HG03045 (cell line): ENCODE data around the gene LSM4.

ENCODE experiments used
- ATAC-seq: cut with Tn5 transposase; IDR thresholded peaks from one replicate; pipeline ENCODE4 v1.9.1; 2021; ENCODE audit warnings: mild to moderate bottlenecking, moderate library complexity; ENCODE audit not compliant: unreplicated experiment

Gene LSM4

DNA sequence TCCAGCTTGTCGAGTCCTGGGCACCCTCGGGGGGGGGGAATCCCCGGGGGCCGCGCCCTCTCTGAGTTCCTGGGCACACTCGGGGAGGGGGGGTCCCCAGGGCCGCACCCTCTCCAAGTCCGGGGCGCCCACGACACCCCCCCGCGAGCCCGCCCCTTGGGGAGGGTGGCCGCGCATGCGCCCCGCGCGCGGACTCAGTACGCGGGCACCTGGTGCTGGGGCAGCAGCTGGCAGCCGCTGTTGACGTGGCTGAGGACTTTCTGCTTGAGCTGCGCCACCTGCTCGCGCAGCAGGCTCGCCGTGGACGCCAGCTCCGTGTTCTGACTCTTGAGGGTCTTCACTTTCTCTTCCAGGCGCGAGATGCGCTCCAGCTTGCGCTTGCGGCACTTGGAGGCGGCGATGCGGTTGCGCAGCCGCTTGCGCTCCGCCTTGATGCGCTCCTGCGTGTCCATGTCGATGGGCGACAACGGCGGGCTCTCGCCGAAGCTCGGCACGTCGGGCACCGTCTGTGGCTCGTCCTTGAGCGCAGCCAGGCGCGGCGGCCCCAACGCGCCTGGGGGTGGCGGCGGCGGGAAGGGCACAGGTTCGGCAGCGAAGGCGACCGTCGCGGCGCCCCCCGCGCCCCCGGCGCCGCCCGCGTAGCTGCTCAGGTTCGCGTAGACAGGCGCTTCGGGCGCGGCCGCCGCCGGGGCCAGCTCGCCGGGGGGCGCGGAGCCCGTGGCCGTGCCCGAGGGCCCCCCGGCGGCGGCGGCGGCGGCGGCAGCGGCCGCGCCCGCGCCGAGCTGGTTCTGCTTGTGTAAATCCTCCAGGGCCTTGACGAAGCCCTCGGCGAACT lies 42.4 kb downstream of the LSM4 start:
- ATAC-seq = peak; percentile 21

DNA sequence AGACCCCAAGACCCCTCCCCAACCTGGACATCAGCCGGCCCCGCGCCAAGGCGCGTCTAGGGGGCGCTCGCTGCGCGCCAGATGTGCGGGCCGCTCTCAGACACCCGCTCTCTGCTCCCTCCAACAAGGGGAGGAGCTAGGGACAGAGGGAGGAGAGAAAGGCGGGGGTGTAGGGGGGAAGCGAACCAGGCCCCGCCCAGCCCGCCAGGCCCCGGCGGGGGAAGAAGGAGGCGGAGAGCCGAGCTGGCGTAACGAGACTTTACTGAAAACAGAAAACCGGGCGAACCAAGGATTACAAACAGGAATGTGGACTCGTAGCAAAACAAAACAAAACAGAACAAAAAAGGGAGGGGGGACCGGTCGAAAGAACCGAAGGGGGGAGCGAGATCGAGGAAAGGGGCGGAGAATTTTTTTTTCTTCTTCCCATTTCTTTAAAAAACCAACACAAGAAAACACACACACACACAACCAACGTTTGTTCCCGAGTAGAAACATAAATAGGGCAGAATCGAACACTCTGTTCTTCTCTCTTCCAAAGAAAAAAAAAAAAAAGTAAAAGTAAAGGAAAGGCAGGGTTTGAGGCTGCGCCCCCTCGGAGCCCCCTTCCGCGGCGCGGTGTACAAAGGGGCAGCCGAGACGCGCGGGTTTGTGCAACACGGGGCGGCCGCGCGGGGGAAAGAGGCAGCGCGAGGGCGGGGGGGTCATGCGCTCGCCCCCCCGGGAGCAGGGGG lies 43.2 kb downstream of the LSM4 start:
- ATAC-seq = no peak

DNA sequence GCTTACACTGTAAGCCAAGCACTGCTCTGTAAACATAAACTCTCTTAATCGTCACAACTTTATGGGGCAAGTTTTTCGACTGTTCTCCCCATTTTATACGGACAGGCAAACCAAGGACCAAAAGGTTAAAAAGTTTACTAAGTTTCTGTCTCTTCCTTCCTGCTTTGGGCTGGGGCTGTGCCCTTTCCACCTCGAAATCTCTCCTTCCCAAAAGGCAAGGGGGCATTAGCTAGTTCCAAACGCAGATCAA lies 43.7 kb downstream of the LSM4 start:
- ATAC-seq = no peak

DNA sequence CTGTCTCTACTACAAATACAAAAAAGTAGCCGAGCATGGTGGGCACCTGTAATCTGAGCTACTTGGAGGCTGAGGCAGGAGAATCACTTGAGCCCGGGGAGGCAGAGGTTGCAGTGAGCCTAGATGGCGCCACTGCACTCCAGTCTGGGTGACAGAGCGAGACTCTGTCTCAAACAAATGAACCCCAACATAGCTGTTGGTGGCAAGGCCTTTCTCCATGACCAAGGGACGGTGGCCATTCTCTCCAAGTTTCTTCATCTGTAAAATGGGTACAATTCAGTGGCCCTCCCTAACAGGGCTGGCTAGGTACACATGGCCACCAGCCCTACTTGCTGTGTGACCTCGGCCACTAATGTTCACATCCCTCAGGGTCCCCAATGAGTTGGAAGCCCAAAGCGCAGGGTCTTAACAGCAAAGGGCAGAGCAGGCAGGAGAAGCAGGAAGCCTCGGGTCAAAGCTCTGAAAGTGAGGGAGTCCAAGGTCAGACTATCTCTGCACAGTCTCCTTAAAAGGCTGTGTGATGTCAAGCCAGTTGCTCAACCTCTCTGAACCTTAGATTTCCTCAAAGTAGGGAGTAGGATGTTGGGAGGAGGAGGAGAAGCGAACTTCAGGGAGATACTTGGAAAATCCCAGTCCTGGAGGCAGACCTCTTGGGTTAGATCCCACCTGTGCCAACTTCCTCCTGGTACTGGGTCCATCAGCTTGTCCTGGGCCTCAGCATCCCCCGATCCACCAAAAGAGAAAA lies 44.2 kb downstream of the LSM4 start:
- ATAC-seq = no peak

DNA sequence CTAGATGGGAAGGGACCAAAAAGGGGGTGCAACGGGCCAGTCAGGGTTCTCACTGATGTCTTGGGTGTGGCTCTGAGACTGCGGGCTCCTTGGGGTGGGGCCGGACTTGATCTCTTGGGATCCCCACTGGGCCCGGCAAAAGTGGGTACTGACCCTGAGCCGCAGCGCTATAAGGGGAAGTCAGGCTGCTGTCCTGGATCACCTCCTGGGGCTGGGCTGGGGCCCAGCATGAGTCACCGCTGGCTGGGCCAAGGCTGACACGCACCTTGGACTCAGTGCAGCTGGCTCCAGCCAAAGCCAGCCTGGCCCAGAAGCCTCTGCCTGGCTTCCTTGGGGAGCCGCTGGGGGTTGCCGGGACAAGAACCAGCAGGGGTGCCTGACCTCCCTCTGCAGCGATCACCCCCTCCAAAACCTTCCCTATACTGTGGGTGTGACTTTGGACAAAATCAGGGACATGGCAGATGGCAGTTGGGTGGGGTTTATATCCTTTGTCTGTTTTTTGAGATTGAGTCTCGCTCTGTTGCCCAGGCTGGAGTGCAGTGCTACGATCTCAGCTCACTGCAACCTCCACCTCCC lies 48.0 kb downstream of the LSM4 start:
- no peak for ATAC-seq

DNA sequence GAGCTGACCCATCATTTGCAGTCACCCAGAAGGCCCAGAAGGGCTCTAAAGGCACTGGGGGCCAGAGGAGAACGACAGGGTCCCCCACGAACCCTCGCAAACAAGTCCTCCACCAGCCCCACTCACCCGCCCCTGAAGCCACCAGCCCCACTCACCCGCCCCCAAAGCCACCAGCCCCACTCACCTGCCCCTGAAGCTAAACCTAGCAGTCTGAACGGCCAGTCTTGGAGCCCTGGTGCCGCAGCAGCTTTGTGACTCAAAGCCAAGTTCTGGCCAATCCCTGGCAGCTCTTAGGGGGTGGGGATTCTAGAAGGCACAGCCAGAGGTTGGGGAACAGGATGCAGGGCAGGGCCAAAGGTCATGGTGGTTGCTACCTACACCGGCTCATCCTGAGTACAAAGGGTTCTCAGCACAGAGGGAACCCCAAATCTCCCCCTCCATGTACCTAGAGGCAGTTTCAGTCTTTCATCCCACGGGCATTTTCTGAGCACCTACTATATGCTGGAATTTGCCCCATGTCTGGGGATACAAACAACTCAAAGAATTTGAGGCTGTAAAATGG lies 48.6 kb downstream of the LSM4 start, which contains the start of gene IQCN:
IQCN (minus strand) TSS at position 234 of the 562 bp plus-strand sequence. CDS start 4,974 bp downstream, outside the sequence.
- no peak for ATAC-seq

DNA sequence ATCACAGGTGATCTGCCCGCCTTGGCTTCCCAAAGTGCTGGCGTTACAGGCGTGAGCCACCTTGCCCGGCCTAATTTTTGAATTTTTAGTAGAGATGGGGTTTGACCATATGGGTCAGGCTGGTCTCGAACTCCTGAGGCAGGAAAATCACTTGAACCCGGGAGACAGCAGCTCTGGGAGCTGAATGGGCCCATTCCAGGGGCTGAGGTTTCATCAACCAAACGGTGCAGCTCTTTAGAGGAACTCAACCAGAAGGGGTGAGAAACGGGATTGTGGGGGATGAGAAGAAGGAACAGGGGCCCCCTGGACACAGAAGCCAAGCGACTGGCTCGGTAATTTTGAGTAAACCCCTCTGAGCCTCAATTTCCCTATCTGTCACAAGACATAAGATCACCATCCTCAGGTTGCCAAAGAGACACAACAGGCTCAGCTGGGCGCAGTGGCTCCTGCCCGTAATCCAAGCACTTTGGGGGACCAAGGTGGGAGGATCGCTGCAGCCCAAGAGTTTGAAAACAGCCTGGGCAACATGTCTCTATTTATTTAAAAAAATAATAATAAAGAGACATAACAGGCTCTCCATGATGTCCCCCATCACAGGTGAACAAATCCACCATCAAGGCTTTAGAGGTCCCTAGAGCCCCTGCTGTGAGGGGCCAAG lies 49.2 kb downstream of the LSM4 start:
- no peak for ATAC-seq

DNA sequence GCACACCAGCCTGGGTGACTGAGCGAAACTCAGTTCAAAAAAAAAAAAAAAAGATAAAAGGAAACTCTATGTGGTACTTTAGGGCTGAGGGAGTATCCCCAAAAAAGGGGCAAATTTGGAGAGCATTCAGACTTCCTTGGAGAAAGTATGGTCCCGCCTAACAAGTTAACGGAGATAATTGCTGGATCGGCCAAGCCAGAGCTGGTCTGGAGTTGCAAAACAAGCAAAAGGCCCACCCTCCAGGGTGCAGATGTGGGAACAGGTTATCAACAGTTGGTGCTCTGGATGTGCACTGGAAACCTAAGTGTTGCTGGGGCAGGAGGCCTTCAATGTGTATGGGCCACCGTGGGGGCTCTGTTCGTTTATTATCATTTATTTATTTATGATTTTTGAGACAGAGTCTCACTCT lies 51.4 kb downstream of the LSM4 start:
- no peak for ATAC-seq

DNA sequence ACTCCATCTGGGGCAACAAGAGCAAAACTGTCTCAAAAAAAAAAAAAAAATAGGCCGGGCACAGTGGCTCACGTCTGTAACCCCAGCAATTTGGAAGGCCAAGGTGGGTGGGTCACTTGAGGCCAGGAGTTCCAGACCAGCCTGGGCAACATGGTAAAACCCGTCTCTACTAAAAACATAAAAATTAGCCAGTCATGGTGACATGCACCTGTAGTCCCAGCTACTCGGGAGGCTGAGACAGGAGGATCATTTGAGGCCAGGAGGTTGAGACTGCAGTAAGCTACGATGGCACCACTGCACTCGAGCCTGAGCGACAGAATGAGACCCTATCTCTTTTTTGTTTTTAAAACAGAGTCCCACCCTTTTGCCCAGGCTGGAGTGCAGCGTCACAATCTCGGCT lies 52.5 kb downstream of the LSM4 start:
- no peak for ATAC-seq

DNA sequence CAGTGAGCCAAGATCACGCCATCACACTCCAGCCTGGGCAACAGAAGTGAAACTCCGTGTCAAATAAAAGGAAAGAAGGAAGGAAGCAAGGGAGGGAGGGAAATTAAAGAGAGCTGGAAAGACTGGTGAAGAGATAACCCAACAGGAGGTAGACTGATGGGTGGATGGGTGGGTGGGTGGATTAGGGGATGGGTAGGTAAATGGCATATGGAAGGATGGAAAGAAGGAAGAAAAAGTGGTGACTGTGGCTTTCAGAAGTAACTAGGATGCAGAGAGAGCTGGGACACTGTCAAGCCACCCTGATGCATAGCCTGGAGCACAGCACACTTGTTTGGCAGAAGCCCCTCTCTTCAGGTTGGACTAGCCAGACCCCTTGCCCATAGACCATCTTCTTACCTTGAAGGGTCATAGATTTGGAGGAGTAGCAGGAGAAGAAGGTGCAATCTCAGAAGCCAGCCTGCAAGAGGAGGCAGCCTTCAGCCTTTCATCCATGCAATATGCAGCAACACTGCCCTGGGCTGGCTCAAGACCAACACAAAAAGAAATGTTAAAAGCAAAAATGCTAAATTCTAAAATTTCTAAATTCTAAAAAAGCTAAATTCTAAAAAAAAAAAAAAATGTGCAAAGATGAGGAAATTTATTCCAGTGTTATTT lies 53.7 kb downstream of the LSM4 start:
- ATAC-seq = no peak

DNA sequence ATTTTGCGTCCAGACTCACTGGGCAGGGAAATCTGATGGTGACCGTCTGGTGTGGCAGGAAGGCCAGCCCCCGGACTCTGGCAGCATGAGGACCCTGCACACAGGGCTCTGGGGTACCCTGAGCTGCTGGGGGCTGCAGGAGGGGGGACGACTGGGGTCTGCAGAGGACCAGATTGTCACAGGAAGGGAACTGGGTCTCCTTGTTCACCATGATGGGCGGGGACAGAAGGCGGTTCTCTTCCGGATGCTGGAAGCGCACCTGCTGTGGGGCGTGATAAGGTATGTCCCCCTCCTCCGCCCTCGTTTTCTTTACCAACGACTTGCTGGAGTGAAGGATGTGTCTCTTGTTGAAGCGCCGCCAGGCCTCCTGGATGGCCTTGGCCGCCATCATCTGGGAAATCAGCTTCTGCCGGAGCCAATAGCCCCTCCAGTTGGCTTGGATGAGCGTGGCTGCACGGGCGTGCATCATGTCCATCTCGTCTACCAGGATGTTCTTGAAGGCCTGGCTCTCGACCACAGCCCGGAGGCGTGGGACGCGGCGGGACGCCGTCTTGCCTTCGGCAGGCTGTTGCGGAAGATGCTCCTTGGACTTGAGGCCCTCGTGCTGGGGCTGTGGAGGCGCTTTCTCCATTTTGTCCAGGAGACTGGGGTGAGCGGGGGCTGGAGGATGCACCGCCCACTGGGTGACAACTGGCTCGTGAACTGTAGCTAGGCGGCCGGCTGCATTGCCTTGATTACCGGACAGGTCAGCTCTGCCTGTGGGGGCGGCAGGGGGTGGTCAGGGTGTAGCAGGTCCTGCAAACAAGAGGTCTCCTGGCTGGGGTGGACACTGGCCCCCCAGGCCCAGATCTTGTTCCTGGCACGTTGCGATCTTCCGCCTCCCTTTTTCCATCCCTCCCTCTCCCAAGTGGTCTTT lies 55.8 kb downstream of the LSM4 start:
- ATAC-seq = no peak

DNA sequence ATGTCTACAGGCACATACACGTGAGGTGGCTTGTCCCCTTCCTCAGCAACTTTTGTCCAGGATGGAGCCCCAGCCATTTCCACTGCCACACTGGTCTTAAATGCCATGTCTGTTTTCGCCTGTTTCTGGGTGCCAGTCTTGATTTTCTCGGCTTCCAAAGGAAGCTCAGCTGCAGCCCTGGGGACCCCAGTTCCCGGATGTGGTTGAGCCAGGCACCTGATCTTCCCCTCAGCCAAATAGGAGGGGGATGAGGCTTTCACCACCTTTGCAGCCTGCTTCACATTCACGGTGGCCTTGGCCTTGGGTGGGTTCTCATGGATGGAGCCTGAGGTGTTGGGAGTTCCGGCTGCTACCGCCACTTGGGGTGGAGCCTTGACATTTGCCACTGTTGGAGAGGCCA lies 57.3 kb downstream of the LSM4 start:
- ATAC-seq = no peak

DNA sequence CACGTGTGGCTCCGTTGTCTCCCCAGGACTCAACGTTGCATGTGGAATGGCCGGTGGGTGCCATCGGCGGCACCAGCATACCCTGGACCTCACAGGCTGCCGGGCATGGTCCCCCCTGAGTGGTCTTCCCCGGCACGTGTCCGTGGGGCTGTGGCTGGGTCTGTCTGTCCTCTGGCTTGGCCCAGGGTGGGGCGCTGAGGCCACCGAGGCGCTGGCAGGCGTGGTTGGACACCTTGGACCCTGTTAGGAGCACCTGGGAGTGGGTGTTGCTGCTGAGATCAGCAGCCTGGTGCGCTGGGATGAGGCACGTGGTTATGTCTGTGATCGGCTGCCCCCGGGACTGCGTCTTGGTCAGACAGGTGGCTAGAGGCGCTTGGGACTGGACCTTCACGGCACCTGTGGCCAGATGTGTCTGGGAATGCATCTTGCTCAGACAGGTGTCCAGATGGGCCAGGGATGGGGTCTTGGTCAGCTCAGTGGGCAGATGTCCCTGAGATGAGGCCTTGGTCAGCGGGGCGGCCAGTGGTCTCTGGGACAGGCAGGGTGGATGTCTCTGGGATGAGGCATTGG lies 57.8 kb downstream of the LSM4 start:
- no peak for ATAC-seq

DNA sequence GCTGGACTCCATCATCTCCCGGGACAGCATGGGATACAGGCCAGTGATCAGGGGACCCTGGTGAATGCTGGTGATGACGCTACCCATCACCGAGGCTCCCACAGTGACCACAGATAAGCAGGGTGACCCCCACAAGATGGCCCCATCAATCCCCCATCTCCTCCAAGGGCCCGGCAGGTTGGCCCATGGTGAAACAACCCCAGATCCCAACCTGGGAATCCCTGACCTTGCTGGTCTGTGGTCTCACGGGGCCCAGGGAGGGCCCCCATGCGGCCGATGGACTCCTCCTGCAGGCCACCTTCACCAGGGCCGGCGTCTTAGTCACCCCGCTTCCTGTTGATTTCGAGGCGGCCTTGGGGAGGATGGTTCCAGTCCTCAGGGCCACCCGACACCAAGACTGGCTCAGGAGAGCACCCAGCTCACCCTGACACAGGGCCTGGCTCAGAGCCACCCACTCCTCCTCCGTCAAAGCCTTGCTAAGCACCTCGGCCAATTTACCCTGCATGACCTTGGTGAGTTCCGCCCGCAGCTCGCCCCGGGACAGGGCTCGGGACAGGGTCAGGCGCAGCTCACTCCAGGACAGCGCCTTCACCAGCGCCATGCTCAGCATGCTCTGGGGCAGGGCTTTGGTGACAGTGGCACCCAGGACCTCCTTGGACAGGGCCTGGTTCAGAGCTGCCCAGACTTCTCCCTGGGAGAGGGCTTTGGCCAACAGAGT lies 58.6 kb downstream of the LSM4 start:
- no peak for ATAC-seq

DNA sequence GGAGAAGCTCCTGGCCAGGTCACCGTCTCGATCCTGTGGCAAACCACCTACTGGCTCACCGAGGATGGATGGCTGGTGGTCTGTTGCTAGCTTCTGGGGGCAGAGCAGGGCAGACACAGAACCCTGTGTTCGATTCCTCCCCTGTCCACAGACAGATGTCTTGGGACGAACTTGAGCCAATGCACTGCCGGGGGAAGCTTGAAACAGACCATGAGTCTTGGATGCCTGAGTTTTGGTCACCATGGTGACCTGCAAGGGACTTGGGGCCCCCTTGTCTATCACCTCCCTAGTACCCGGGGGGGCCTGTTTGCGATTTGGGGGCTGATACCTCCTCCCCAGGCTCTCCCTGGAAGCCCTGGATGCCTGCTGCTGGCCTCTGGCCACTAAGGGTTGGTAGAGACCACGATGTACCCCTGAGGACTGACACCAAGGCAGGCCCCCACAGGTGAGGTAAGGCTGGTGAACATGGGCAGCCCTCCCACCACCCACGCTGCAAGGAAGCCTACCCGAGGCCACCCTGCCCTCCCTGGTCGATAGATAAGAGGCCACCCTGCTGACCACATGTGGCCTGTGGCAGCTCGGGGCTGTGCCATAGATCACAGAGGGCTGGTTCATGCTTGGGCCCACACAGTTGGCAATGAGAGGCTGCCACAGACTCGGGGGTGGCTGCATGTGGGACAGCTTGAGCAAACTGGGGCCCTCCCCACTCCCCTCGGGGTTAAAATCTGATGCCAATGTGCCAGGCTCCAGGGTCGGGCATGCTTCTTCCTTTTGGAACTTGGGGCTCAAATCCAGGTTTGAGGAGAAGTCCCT lies 59.3 kb downstream of the LSM4 start:
- no peak for ATAC-seq

DNA sequence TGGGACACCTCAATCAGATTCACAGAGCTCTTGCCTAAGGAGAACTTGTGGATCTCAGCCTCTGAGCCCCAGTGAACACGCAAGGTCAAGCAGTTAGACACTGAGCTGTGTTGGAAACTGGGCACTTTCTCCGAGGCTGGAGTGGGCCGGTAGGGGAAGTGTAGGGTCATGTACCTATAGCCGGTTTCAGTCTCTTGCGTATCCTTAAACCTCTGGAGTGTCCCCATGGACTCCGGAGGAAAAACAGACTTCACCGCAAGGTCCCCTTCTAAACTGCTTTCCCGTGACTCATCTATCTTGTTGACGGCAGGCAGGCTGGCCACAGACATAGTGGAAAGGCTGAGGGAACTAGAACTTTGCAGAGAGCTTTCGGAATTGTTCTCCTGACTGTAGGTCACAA lies 60.0 kb downstream of the LSM4 start:
- ATAC-seq = no peak

DNA sequence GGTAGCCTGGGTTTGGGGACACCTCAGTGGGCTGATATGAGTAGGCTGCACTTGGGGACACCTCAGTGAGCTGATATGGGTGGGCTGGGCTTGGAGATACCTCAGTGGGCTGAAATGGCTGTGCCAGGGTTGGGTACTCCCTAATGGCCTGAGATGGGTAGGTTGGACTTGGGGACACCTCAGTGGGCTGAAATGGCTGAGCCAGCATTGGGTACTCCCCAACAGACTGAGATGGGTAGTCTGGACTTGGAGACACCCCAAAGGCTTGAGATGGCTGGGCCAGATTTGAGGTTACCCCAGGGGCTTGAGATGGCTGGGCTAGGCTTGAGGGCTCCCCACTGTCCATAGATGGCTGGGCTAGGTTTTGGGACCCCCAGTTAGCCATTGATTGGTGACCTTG lies 60.7 kb downstream of the LSM4 start:
- no peak for ATAC-seq
